NCI-H1694 (cell line): Measurements from ENCODE around the gene ADRA1B.
"Not testable (repeated sequence)": the region's sequence is repeated elsewhere in the genome, so short reads cannot be mapped to it uniquely, and the experiment has no call there.

Experiments
- DNase-seq: peaks from one replicate; lab custom pipeline; 2025; lab: John Stamatoyannopoulos, UW

Gene ADRA1B

DNA sequence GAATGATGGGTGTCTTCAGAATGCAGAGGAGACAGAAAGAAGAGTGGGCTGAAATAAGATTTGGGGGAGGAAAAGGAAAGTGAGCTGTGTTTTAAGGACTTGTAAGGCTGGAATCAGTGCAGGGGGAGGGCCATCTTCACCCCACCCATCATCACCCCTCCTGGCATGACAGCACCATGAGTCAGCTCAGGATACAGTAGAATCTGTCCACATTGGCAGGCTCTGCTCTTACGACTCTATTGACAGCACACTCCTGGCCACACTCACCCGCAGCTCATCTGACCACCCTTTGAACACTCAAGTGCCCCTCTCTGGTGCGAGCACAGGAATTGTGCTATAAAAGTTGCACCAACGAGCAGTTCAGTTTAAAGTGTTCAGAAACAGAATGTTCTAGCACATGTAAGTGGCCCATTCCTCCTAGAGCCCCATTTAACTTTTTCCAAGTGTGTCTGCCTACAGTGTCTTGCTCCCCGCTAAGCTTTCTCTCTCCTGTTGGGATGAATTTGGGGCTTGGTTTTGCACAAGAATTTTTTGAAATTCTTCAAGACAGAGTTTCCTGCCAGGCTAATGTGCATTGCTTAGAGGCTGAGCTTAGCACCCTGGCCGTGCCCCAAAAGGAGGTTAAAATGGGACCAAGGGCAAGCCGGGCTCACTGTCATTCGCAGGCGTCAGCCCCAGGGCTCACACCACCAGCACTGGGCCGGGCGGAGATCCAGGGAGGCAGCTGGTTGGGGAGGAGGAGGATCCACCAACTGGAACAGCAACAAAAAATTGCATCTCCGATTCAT is 12.0 kb downstream of the ADRA1B start:
- DNase-seq, result peak; percentile 57

DNA sequence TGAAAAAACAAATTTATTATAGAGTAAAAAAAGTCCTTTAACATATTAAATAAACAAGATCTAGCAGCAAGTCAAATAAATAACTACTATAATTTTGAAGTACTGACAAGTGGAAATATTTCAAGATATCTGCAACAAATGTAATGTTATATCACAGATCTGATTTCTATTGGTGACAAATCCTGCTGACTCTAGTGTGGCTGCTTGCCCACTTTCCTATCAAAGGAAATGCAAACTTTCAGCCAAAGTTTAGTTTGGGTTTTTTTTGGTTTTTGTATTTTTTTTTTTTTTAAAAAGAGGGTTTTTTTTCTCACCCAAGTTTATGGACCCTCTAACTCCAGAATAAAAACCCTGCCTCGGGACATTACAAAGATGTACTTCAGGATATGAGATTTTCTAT is 12.9 kb downstream of the ADRA1B start:
- DNase-seq, result no peak

DNA sequence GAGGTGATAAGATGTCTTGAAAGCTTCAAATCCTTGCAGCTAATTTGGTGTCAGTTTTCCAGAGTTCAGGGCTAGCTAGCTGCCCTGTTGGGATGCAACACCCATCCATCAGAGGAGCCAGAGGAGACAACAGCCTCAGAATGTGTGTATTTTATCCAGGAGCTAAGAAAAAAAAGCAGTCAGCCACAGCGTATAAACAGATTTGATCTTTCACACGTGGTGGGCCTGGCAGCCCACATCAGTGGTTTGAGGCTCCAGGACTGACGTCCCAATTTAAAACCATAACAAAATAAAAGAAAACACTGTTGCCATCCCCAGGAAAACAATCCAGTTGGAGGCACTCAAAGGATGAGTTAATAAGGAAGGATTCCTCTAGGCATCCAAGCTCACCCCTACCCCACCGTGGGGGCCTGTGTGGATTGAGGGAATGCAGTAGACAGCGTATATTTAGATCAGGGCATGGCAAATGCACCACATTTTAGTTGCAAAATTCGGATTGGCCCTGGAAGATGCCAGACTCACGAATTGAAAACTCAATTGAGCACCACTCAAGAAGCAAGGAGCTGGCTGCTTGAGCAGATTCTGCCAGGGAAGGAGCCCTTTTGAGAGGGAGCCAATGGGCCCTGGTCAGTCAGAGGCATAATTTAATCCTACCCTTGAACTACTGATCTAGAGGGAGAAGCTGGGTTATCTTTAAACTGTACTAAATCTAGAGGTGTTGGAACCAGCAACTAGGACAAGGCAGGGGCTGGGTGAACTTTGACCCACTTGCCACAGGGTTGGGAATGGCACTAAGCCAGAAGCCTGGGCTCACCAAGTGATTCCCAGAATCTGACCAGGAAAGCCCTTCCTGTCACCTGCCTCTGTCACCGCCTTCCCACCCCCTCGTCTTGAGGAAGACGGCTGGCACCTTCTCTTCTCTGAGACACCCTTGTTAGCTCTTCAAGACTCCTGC is 17.5 kb downstream of the ADRA1B start:
- DNase-seq, result no peak

GRCh38 chr5:159935946-159936345 is 19.7 kb downstream of the ADRA1B start:
- no peak for DNase-seq

DNA sequence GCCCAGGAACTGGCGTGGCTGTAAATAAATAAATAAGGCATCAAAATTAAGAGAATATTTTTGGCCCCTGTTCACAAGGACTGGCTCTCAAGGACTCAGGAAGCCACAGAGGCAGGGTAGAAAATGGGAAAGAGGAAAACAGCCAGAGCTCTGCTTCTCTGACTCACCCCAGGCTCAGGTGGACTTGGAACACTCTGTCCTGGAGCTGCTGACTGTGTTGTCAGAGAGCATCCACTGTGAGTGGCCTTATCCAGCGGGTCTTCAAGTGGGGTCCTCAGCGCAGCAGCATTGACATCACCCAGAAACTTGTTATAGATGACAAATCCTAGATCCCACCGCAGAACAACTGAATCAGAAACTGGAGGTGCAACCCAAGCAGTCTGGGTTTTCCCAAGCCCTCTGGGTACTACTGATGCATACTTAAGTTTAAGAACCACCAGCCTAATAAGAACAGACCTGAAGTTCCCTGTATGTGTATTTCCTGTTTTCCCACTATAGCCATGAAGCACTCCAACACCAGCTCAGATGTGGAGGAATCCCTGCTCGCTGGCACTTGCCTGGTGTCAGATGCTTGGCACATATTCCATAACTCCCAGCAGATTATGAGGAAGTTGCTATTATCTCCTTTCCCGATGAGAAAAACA is 20.5 kb downstream of the ADRA1B start:
- DNase-seq, result no peak

GRCh38 chr5:159937580-159937979 is 21.3 kb downstream of the ADRA1B start:
- no peak for DNase-seq

GRCh38 chr5:159943326-159943725 is 27.0 kb downstream of the ADRA1B start:
- DNase-seq, result no peak

GRCh38 chr5:159944056-159944600 is 27.8 kb downstream of the ADRA1B start:
- DNase-seq, result no peak

DNA sequence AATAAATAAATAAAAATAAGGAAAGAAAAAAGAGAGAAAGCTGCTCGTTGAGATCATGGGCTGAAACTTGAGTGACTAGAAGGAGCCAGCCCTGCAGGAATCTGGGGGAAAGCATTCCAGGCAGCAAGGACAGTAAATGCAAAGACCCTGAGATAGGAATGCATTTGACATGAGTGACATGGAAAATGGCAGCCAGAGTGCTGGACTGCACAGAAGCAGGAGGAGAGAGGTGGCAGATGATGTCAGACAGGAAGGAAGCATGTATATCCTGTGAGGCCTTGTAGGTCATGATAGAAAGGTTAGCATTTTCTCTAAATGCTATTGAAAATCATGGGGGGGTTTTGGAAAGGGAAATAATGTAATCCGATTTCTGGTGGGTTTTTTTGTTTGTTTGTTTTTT is 29.1 kb downstream of the ADRA1B start:
- no peak for DNase-seq

DNA sequence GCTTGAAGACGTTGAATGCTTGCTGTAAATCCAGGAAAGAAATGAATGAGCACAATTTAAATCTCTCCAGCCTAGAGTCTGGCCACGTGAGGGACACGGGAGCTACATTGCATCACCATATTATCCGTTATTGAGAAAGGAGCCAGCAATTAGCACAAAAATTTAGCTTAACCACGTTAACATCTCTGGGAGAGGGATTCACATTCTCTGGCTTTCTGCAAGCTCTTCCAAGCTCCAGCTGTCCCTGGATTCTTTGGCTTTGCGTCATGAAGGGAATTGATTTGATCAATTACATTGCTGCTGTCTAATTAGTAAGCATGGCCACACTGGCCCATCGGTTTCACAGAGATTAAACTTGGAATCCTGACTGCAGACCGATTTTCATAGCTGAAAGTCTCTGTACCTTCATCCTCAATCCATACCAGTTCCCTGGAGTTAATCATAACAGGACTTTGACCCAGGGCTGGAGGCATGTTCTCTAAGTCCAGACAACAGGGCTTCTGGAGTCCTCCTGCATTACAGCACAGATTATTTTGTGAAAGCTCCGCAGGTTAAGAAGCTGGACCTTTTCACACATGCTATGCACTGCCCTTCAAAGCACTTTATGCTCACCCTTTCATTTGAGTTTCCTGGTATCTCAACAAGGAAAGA is 31.6 kb downstream of the ADRA1B start:
- no peak for DNase-seq

GRCh38 chr5:159951387-159951786 is 35.1 kb downstream of the ADRA1B start:
- DNase-seq, result no peak

- no peak for DNase-seq
Observed at GRCh38 chr5:159951834-159952233, 35.6 kb downstream of the ADRA1B start.

- DNase-seq, result no peak
Observed at GRCh38 chr5:159953609-159954008, 37.3 kb downstream of the ADRA1B start.

GRCh38 chr5:159955056-159955624 is 38.9 kb downstream of the ADRA1B start:
- DNase-seq, result no peak

- DNase-seq, result no peak
Observed at GRCh38 chr5:159956074-159956473, 39.8 kb downstream of the ADRA1B start.

GRCh38 chr5:159961176-159962160 is 45.2 kb downstream of the ADRA1B start:
- no peak for DNase-seq

- DNase-seq, result no peak
Observed at GRCh38 chr5:159962214-159962613, 45.9 kb downstream of the ADRA1B start.

- no peak for DNase-seq
Observed at GRCh38 chr5:159963935-159964334, 47.7 kb downstream of the ADRA1B start.

DNA sequence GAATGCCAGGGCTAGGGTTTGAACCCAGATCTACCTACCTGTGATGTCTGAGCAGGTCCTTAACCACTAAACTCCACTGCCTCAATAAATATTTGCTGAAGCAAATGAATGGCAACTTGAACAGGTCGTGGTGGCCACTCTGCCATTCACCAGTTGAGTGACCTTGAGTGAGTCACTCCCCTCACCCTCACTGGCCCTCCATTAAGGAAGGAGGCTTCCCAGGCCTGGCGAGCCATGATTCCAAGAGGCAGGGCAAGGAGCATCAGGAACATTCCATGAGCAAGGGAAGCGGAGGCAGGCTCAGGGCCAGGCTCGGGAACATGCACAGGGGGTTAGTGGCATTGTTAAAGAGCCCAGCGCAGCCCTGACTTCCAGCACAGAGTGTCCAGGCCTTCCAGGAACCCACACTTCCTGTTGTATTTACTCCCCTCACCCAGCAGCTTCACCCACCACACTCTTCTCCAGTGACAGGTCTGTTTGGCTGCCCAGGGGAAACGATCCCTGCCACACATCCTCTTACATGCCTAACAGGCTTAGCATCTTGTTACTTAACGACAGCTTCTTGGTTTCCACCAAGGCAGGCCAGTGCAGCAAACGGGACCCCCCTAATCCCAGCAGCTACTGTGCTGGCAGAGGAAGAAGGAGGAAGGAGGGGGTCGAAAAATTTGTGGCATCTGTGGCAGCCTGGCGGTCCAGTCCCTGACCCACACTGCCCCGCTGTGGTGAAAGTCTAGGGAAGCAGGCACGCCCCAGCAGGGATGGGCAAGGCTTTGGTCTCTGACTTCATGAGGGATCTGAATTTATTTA is 49.0 kb downstream of the ADRA1B start:
- no peak for DNase-seq

GRCh38 chr5:159965838-159966128 is 49.5 kb downstream of the ADRA1B start:
- DNase-seq, result not testable (repeated sequence)
